NCI-H1105 (cell line): ENCODE data around the gene COL9A3.

Experiments
- DNase-seq: peaks from one replicate; lab custom pipeline; 2025; lab: John Stamatoyannopoulos, UW

The COL9A3 gene

DNA sequence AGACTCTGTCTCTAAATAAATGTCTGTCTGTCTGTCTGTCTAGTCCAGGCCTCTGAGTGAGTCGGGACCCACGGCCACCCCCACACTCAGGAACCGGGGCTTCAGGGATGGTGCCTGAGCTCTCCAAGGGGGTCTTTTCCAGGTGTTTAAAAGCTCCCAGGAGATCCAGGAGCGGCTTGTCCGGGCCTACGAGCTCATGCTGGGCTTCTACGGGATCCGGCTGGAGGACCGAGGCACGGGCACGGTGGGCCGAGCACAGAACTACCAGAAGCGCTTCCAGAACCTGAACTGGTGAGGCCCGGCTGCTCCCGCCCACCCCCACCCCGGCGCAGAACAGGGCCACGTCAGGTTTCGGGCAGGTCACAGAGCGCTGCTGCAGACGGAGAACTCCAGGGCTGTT is 5.5 kb upstream of the COL9A3 start:
- DNase-seq: no peak

DNA sequence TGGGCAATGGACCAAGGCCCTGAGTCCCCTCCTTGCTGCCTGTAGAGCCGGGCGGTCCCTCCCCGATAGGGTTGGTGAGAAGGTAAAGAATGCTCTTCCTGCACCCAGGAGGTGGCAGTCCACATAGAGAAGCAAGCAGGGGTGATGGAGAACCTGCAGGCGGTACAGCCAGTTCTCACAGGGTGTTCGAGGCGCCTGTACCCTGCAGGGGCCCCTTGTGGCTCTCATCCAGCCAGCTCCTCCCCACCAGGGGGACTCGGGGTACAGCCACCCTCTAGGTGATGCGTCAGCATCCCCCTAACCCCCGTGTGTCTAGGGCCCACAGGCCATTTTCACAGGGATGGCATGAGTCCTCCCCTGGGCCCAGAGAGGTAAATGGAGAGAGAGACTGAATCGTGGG is 5.1 kb upstream of the COL9A3 start:
- no peak for DNase-seq

DNA sequence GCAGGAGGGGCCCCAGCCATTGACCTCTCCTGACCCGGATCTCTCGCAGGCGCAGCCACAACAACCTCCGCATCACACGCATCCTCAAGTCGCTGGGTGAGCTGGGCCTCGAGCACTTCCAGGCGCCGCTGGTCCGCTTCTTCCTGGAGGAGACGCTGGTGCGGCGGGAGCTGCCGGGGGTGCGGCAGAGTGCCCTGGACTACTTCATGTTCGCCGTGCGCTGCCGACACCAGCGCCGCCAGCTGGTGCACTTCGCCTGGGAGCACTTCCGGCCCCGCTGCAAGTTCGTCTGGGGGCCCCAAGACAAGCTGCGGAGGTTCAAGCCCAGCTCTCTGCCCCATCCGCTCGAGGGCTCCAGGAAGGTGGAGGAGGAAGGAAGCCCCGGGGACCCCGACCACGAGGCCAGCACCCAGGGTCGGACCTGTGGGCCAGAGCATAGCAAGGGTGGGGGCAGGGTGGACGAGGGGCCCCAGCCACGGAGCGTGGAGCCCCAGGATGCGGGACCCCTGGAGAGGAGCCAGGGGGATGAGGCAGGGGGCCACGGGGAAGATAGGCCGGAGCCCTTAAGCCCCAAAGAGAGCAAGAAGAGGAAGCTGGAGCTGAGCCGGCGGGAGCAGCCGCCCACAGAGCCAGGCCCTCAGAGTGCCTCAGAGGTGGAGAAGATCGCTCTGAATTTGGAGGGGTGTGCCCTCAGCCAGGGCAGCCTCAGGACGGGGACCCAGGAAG is 4.5 kb upstream of the COL9A3 start:
- DNase-seq: no peak

DNA sequence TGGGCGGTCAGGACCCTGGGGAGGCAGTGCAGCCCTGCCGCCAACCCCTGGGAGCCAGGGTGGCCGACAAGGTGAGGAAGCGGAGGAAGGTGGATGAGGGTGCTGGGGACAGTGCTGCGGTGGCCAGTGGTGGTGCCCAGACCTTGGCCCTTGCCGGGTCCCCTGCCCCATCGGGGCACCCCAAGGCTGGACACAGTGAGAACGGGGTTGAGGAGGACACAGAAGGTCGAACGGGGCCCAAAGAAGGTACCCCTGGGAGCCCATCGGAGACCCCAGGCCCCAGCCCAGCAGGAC is 4.0 kb upstream of the COL9A3 start:
- no peak for DNase-seq

DNA sequence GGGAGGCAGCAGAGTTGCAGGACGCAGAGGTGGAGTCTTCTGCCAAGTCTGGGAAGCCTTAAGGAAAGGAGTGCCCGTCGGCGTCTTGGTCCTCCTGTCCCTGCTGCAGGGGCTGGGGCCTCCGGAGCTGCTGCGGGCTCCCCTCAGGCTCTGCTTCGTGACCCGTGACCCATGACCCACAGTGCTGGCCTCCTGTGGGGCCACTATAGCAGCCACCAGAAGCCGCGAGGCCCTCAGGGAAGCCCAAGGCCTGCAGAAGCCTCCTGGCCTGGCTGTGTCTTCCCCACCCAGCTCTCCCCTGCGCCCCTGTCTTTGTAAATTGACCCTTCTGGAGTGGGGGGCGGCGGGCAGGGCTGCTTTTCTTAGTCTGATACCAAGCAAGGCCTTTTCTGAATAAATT is 3.3 kb upstream of the COL9A3 start:
- no peak for DNase-seq

DNA sequence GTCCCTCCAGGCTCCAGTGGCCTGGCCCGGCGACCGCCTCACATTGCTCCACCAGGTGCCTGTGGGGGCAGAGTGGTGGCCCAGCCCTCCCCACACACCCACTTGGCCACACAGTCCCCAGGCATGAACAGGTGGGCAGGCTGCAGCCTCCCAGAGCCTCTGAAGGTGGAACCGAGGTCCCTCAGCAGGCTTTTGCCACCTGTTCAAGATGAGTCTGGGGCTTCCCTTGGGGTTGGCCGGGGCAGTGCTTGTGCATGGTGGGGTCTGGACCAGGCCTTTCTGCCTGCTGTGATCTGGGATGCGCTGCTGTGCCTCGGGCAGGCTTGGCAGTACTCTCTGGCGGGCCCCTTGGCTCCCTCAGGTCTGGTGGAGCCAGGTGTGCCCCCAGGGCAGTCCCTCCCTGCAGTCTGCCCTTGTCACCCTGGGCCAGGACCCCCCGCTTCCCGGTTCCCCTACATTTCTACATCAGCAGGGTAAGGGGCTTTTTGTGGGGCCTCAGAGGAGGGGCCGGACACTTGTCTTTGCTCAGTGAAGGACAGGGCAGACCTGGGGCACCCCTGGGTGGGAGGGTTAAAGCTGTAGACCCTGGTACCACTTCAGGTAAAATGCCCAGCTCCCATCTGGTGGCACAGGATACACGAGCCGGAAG is 2.7 kb upstream of the COL9A3 start:
- DNase-seq: no peak

DNA sequence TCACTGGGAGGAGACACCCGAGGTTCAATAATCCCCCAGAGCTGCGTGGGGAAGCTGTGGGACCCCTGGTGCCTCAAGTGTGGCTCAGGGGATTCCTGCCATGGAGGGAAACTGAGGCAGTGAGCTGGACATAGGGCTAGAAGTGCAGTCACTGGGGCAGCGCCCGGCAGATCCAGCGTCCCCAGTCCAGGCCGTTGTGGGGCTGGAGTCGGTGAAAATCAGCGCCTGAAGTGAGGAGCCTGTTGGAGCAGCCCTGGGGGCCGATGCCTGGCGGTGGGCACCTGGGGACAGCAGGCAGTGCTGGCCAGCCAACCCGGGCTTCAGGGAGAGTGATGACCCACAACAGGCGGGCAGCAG is 2.2 kb upstream of the COL9A3 start:
- no peak for DNase-seq

DNA sequence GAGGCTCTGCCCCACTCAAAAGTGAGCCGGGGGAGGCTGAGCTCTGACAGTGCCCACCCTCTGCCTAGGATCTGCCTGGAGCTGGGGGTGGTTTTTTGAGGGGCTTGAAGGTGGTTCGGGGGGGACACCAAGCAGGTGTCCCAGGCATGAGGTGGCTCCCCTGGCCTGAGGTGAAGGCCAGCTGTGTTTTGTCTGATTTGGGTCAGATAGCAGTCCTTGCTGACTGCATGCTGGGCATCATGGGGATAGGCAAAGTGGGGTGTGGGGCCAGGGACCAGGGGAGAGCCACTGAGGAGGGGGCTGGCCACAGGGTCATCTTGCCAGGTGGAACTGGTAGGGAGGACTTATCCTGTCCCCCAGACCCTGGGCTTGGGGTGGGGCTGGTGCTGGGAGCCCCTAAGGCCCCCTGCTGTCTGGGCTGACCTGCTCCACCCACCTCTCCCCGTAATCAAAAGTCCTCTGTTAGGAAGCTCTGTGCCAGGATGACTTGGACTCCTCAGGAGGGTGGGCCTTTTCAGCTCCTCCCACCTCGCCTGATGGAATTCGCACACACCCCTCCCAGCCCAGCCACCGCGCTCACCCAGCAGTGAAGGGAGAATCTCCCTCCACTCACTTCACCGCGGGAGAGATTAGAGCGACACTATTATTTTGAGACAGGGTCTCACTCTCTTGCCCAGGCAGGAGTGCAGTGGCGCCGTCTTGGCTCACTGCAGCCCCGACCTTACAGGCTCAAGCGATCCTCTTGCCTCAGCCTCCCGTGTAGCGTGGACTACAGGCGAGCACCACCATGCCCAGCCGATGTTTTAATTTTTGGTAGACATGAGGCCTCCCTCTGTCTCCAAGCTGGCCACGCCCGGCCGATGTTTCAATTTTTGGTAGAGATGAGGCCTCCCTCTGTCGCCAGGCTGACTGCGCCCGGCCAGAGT is 1.5 kb upstream of the COL9A3 start:
- no peak for DNase-seq

DNA sequence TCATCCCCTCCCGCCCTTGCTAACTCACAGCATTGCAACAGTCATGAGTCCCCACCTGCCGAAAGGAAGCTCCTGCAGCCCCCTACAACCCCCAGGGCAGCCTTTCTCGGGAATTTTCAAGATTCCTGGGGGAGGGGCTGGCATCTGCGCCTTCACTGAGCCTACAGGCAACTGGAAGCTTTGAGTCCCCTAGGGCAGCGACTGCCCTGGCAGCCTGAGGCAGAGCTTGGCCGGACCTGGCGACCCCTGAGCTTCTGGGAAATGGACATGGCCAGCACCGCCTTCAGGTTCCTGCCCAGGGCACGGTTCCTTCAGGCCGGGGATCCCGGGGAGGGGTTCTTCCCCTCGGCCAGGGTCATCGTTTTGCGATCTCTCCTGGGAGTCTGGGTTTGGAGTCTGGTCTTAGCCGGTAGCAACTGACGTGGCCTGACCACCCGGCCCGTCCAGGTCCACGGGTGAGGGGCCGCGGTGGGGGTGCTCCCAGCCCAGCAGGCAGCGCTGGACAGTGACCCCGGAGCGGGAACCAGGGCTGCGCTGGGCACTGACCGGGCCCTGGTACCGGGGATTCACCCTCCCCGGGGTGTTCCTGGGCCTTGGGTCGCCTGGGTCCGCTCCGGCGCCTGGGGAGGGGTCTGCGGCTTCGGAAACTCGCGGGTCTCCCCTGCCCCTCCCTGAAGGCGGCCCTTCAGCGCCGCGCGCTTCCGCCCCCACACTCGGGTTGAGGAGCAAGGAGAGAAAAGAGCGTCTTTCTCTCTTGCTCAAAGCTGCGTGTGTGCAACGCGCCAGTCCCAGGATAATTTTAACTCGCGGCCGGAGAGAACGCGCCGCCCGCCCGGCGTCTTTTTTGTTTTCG is 593 bp upstream of the COL9A3 start:
- no peak for DNase-seq

DNA sequence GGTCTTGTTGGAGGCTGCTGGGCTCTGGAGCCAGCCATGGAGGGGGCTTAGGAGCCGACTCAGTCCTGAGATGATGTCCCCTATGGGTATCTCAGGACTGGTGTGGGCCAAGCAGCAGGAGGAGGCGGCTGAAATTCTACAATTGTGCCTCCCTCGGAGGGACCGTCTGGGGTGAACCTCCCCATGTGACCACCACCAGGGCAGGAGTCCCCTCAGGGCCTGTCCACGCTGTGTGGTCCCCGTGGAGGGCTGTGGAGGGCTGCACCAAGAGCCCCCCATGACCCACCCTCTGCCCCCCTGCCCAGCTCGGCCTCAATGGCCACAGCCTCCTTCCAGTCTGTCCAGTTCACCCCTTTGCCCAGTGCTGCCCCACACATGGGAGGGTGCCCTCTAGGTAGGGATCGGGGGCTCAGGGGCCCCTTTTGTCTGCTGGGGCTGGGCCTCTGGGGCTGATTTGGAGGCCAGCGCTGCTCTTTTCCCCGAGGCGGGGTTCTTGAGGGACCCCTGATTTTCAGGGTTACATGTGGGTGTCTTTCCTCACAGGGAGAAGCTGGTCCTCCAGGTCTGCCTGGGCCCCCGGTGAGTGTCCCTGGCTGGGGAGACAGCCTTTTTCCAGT is 1.2 kb downstream of the COL9A3 start:
- DNase-seq: no peak

DNA sequence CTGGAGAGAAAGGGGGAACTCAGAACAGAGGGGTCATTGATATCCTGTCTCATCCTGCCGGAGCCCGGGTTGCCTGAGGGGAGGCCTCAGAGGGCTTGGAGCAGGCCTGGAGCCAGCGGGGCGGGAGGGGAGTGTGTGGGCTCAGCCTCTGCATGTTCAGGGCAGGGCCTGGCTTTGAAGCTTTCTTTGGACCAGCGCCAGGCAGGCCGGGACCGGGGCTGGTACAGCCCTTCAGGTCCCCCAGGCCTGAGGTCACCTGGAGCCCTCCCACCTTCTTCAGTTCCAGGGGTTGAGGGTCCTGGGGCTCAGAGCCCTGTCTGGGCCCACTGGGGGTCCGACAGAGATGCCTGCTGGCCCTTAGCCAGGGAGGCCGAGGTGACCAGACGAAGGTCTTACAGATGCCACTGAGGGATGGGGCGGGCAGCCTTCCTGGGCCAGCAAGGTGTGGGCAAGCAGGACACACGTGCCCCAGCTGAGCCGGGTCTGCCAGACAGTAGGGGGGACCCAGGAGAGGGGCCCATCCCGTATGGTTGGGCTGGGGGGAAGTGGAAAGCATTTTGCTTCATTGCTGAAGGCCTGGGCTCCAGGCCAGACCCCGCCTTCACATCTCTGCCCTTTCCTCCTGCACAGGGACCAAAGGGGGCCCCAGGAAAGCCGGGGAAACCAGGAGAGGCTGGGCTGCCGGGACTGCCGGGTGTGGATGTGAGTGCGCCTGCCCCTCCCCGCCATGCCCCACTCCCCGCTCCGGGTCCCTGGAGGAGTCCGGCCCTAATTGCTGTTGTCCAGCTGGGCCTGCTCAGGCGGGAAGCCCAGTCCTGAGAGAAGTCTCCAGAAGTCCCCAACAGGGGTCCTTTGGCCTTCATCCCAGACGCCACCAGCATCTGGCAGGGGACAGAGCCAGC is 2.0 kb downstream of the COL9A3 start:
- no peak for DNase-seq

DNA sequence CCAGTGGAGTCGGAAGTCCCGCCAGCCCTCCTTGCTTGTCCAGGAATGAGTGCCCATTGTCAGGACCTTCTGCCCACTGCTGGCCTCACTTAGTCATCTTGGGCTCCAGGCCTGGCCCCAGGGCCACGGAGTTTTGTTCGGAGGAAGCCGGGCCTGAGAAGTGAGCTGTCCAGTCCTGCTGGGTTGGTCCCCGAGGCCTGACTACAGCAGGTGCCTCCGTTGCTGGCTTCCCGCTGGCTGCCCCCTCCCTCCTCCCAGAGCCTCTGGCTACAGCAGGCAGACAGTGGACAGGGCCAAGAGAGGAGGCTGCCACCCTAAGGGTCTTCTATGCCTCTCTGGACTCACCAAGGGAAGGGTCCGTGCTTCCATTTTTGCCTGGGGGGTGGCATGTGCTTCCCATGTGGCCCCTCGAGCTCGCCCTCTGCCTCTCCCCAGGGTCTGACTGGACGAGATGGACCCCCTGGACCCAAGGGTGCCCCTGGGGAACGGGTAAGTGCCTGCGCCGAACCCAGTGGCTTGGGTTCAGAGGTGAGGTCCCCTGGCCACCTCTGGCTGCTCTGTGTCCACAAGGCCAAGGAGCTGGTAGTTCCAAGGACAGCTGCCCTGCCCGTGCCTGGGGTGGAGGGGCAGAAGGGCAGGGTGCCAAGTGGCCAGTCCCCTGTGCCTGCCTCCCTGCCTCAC is 2.8 kb downstream of the COL9A3 start:
- no peak for DNase-seq

DNA sequence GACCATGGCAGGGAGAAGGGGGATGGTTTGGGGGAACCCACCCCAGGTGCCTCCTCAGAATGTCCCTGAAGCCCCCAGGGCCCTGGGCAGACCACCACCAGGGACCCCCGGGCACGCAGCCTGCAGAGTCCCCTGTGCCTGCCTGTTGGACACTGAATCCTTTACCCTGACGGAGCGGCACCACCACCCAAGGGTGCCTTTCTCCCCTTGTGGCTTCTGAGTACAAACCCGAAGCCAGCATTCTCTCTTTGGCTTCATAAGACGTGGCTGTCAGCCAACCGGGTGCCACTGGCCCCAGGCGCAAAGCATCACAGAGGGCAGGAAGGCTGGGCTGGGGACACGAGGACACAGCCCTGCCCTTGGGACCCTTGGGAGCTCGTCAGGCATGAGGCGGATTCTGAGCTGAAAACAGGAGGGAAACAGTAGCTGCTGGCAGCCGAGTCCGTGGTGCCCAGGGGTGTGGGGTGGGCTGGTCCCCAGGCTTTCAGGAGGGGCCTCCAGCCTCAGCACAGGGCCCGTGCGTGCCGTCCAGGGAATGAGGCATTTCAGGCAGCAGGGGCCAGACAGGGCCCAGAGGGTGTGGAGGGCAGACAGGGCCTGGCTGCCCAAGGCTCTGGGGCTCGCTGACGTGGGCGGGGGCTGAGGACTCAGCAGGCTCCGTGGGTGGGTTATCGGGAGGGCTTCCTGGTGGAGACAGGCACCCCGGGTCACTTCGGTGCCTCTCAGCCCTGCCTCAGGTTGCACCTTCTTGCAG is 3.5 kb downstream of the COL9A3 start:
- DNase-seq: no peak

DNA sequence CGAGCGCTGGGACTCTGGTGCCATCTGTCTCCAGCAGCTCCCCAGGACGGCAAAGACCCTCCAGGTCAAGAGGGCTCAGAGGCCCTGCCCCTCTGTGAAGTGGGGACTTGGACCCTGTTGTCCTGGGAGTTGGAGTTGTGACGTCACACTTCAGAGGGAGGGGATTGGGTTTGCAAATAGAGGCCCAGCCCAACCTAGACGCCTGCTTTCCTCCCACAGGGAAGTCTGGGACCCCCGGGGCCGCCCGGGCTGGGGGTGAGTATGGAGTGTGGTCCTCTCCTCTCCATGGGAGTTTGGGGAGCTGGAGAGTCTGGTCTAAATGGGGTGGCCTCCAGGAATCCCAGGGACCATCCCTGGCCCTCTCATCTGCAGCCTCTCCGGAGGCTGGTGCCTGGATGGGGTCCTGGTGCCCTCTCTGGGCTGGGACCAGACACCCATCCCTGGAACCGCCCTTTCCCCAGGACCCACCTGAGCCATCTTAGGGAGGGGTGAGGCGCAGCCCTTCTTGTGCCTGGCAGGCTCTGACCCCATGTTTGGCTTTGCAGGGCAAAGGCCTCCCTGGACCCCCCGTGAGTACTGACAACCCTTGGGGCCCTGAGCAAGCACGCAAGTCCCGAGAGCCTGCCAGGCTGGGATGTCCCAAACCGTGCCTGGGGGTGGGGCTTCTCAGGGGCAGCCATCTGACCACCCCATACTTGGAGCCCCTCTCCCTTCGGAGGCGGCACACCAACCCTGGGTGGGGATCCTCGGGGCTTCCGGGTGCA is 4.3 kb downstream of the COL9A3 start:
- DNase-seq: no peak

DNA sequence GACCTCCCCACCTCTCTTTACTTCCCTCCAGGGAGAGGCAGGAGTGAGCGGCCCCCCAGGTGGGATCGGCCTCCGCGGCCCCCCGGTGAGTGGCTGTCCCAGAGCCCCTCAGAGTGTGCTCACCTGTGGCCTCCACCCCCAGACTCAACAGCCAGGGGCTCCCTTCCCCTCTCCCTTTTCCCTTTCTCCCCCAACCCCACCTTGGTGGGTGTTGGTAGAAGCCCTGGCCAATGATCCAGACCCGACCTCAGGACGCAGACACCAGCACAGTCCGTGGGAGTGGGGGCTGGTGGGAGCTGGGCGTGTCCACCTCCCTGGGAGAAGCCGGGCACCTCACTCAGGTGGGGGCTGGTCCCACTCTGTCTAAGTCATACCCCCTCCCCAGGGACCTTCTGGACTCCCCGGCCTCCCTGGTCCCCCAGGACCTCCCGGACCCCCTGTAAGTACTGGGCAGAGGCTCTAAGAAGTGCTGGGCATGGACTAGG is 4.9 kb downstream of the COL9A3 start:
- no peak for DNase-seq

DNA sequence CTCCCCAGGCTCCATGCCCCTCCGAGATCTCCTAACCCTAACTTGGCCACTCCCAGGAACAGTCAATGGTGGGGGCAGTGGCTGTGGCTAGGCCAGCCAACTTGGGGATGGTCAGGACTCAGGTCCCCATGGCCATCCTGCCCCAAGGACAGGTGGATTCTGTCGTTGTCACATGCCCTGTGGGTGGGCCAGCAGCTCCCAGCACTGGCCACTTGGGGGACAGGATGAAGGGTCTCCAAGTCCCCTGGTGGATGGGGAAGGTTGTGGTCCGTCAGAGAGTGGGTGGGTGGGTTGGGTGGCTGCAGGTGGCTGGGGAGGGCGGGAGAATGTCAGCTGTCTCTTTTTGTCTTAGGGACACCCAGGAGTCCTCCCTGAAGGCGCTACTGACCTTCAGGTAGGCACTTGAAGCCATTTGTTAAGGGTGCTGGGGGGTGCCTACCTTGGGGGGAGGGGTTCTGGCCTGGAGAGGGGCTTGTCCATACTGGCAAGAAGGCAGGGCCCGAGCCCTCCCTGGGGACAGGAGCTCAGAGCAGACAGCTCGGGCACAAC is 5.5 kb downstream of the COL9A3 start:
- DNase-seq: no peak

DNA sequence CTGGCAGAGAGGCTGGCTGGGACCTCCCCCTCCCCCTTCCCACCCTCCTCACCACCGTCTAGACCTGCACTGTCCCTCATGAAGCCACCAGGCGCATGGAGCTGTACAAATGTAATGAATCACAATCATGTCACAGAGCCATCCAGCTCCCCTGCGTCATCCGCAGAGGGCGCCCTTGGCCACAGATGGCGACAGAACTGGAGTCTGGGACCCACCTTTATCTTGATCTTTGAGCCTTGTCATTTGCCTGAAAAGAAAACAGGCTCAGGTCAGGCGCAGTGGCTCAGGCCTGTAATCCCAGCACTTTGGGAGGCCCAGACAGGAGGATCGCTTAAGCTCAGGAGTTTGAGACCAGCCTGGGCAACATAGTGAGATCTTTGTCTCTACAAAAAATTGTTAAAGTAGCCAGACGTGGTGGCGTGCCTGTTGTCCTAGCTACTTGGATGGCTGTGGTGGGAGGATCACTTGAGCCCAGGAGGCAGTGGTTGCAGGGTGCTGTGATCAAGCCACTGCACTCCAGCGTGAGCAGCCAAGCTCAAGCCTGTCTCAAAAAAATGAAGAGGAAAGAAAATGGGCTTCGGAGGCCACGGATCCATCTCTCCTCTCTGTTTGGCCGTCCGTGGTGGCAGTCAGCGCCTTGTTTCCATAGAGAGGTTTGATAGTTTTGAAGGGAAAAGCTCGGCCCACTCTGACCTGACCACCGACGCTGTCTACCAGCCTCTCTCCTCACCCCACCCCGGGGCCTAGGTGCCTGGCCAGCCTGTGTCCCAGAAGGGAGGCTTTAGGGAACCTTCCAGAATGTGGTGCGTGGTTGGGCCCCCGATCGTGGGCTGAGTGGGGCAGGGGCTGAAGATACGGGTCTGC is 6.2 kb downstream of the COL9A3 start:
- DNase-seq: no peak
